Astrocyte (in vitro differentiated cells and primary cell): ENCODE results near the gene INPPL1.

ENCODE experiments used
- EZH2 ChIP-seq: IDR thresholded peaks from 2 replicates; pipeline ENCODE4 v1.6.1; 2012; ENCODE audit warnings: mild to moderate bottlenecking, low read length, inconsistent platforms; ENCODE audit not compliant: insufficient read depth
- TF ChIP-seq, protein P1 (sequence below): IDR thresholded peaks from 2 replicates; pipeline ENCODE4 v1.5.1; 2011; ENCODE audit warnings: low read depth, mild to moderate bottlenecking, inconsistent platforms, low read length, moderate library complexity; ENCODE audit not compliant: insufficient read depth

DNA sequence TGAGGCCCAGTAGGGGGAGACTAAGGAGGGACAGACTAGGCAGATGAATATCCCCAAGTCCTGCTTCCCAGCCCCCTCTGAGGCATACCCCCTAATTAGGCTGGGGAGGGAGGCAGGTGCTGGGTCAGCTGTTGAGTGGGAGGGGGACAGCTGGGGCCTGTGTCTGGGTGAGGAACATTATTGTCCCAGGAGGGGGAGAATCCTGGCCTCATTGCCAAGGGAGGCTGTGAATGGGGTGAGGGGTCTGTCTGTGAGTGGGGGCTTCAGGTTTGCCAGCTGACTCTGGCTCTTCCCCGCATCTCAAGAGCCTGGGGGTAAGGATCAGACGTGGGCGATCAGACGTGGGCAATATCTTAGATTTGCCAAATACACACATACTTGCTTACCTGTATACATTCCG is 2.1 kb downstream of the INPPL1 start:
- TF ChIP-seq, protein P1, sequence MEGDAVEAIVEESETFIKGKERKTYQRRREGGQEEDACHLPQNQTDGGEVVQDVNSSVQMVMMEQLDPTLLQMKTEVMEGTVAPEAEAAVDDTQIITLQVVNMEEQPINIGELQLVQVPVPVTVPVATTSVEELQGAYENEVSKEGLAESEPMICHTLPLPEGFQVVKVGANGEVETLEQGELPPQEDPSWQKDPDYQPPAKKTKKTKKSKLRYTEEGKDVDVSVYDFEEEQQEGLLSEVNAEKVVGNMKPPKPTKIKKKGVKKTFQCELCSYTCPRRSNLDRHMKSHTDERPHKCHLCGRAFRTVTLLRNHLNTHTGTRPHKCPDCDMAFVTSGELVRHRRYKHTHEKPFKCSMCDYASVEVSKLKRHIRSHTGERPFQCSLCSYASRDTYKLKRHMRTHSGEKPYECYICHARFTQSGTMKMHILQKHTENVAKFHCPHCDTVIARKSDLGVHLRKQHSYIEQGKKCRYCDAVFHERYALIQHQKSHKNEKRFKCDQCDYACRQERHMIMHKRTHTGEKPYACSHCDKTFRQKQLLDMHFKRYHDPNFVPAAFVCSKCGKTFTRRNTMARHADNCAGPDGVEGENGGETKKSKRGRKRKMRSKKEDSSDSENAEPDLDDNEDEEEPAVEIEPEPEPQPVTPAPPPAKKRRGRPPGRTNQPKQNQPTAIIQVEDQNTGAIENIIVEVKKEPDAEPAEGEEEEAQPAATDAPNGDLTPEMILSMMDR: no peak
- no peak for TF ChIP-seq EZH2
